ENCODE data around the gene KDM1B.

The KDM1B gene

GRCh38 chr6:18177286-18177965 is 22.2 kb downstream of the KDM1B start:
- TF ChIP-seq CTCF (IDR thresholded peaks at IDR 0.05; ENCODE audit: insufficient read depth, low read depth, low read length, missing control alignments), result no peak
- no peak overlapping the region for H3K4me3 ChIP-seq (ENCODE audit: low read length)
- no peak for DNase-seq (ENCODE audit: low read depth)

- no peak for DNase-seq (ENCODE audit: low read depth)
- TF ChIP-seq CTCF (IDR thresholded peaks at IDR 0.05; ENCODE audit: insufficient read depth, low read depth, low read length, missing control alignments), result no peak
- H3K4me3 ChIP-seq (ENCODE audit: low read length), result no peak overlapping the region
Observed at GRCh38 chr6:18178960-18179615, 23.9 kb downstream of the KDM1B start.

DNA sequence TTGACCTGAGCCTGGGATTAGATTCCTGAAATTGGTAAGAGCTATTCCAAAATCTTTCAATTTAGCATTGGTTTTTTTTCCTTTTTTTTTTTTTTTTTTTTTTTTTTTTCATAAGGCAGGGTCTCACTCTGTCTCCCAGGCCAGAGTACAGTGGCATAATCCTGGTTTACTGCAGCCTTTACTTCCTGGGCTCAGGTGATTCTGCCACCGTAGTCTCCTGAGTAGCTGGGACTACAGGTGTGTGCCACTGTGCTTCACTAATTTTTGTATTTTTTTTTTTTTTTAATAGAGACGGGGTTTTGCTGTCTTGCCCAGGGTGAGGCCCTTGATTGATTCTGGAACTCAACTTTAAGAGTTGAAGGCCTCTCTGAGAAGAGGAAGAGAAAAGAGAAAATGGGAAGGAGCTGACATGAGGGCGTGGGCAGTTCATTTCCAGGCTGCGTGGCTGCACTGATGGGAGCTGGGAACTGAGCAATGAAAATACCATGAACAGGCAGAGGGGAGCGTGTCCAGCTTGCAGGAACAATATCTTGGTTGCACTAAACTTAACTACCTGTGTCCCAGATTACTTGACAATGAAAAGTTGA is 24.6 kb downstream of the KDM1B start:
- no peak for DNase-seq (ENCODE audit: low read depth)
- no peak for TF ChIP-seq CTCF (IDR thresholded peaks at IDR 0.05; ENCODE audit: insufficient read depth, low read depth, low read length, missing control alignments)
- H3K4me3 ChIP-seq (ENCODE audit: low read length), result no peak overlapping the region

- no peak for TF ChIP-seq CTCF (IDR thresholded peaks at IDR 0.05; ENCODE audit: insufficient read depth, low read depth, low read length, missing control alignments)
- H3K4me3 ChIP-seq (ENCODE audit: low read length), result no peak overlapping the region
- DNase-seq (ENCODE audit: low read depth), result no peak
Observed at GRCh38 chr6:18182568-18182967, 27.3 kb downstream of the KDM1B start.

GRCh38 chr6:18183766-18184165 is 28.5 kb downstream of the KDM1B start:
- TF ChIP-seq CTCF (IDR thresholded peaks at IDR 0.05; ENCODE audit: insufficient read depth, low read depth, low read length, missing control alignments), result no peak
- DNase-seq (ENCODE audit: low read depth), result no peak
- H3K4me3 ChIP-seq (ENCODE audit: low read length), result no peak overlapping the region

- TF ChIP-seq CTCF (IDR thresholded peaks at IDR 0.05; ENCODE audit: insufficient read depth, low read depth, low read length, missing control alignments), result no peak
Observed at GRCh38 chr6:18185624-18186023, 30.4 kb downstream of the KDM1B start.

More at GRCh38 chr6:18185624-18186023, 30.4 kb downstream of the KDM1B start:
- H3K4me3 ChIP-seq (ENCODE audit: low read length), result no peak overlapping the region
- no peak for DNase-seq (ENCODE audit: low read depth)
